Measurements from ENCODE around the gene NAA80.

NAA80 gene

DNA sequence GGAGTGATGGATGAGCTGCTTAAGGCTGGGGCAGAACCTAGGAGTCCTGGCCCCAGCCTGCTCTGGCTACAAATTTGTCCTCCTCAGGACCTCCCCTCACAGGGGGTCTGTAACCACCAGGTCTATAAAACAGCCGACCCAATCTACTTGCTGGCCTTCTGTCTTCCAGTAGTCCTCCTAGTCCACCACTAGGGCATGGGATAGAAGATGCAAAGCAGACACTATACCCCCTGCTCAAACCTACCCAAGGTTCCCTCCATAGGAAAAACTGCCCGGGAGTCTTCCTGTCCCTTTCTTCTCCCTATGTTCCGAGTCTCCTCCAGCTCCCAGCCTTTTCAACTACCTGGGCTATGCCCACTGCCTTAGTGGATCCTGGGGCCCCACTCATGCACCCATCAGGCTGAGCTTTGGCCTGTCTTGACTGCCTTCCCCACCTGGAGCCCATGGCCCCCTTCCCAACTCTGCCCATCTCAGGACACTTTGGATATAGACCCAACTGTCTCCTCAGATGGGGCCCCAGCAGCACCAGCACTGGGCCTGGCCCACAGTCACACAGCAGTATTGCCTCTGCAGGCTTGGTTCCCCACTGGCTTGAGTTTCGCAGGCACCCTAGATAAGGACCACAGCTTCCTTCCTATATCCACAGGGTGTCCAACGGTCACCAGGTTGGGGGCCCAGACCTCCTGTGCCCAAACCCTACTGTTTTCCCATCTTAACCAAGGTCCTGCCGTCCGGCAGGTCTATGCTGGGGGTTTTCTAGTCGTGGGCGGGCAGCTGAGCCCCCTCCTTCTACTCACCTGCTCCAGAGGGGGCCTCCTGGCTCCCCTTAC is 1.1 kb downstream of the NAA80 start:
- ChIA-PET CTCF (interaction anchor here (0.6 kb wide), 2 partner anchors 35 to 133 kb away, joined by 4 to 6 read pairs; no protein-coding TSS in a partner anchor), POLR2A (ENCODE audit: low non-redundant PET) (interaction anchor here (0.6 kb wide), 1 partner anchor 8 kb away, joined by 7 read pairs; no protein-coding TSS in a partner anchor)
- no peak for DNase-seq (ENCODE audit: low spot score)
- peak overlapping the region; percentile 93 for H3K27ac ChIP-seq
- TF ChIP-seq, protein P1, sequence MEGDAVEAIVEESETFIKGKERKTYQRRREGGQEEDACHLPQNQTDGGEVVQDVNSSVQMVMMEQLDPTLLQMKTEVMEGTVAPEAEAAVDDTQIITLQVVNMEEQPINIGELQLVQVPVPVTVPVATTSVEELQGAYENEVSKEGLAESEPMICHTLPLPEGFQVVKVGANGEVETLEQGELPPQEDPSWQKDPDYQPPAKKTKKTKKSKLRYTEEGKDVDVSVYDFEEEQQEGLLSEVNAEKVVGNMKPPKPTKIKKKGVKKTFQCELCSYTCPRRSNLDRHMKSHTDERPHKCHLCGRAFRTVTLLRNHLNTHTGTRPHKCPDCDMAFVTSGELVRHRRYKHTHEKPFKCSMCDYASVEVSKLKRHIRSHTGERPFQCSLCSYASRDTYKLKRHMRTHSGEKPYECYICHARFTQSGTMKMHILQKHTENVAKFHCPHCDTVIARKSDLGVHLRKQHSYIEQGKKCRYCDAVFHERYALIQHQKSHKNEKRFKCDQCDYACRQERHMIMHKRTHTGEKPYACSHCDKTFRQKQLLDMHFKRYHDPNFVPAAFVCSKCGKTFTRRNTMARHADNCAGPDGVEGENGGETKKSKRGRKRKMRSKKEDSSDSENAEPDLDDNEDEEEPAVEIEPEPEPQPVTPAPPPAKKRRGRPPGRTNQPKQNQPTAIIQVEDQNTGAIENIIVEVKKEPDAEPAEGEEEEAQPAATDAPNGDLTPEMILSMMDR (conservative IDR thresholded peaks at IDR 0.05; ENCODE audit: low read depth): no peak

DNA sequence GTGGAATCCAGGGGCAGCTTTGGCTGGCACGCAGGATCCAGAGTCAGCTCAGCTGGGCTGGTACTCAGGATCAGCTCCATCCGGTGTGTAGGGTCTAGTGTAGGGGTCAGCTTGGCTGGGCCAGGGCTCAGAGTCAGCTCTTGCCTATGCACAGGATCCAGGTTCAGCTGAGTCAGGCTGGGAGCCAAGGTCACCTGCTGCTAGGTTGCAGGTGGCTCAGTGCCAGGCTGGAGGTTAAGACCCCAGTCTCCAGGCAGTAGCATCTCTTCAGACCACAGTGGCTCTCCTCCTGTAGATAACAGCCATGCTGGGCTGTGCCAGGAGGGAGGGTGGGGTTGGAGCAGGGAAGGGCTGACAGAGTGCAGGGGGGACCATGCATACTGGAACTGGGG is 1.8 kb downstream of the NAA80 start:
- ChIA-PET POLR2A (ENCODE audit: low non-redundant PET) (no interaction called here), CTCF (no interaction called here)
- DNase-seq (ENCODE audit: low spot score): no peak
- TF ChIP-seq, protein P1 (conservative IDR thresholded peaks at IDR 0.05; ENCODE audit: low read depth): no peak
- peak overlapping the region; percentile 93 for H3K27ac ChIP-seq

DNA sequence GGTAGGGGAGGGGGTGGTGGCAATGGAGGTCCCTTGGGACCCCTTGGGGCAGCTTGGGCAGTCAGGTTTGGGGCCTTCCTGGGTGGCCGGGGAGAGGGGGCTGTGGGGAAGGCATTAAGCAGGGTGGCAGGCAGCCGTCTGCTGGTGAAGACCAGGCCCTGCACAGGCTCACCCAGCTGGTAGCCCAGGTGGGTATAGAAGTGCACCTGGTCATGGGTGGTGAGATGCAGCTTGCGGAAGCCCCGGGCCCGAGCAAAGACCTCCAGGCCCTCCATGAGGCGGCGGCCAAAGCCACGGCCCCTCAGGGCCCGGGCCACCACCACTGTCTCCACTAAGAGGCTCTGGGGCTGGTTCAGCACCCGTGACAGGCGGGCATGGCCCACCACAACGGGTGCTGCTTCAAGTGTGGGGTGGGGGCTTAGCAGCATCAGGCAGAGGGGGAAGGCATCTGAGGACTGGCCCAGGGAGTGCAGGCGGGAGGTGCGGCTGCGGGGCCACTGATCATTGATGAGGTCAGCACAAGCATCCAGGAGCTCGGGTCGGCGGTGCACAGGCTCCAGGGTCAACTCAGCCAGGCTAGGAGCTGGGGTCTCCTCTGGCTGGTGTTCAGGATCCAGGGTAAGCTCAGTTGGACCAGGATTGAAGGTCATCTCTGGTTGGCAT is 2.4 kb downstream of the NAA80 start:
- no peak for DNase-seq (ENCODE audit: low spot score)
- CTCF ChIA-PET: no interaction called here
- POLR2A ChIA-PET (ENCODE audit: low non-redundant PET): no interaction called here
- peak overlapping the region; percentile 93 for H3K27ac ChIP-seq
- TF ChIP-seq, protein P1 (conservative IDR thresholded peaks at IDR 0.05; ENCODE audit: low read depth): no peak

DNA sequence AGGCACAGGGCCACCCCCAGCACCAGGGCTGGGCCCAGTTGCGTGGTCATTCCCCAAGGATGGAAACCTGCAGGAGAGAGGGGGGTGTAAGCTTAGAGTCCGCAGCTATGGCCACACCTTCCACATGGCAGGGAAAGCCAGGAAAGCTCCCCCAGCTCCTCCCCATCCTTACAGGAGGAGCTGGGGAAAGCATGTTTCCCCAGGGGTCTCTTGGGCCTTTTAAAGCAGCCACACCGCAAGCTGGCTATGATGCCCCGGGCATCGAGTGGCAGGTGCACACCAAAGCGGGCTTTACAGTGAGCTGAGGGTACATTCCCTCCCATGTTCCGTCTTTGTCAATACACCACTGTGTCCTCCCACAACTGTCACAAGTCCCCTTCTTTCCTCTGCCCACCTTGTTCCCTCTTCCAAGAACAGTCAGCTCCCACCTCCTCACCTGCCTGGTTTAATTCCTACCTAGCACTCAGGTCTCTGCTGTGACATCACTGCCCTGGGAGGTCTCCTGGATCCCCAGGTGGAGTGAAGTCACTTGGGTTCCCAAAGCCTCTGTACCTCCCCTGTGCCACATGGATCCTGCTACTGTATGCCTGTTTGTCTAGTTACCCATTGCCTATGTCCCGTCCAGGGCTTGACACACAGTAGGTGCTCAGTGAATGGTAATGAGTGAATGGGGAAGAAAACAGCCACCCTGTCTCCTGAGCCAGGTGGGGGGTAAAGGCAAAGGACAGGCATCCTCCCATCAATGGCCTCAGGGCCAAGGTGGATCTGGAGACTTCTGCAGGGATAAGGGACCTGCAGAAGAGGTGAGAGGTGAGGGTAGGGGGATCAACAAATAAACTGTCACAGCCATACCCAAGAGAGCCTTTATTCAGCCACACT is 3.4 kb downstream of the NAA80 start:
- H3K27ac ChIP-seq: peak overlapping the region; percentile 93
- TF ChIP-seq, protein P1 (conservative IDR thresholded peaks at IDR 0.05; ENCODE audit: low read depth): no peak
- ChIA-PET POLR2A (ENCODE audit: low non-redundant PET) (no interaction called here), CTCF (interaction anchor here (1.5 kb wide), 1 partner anchor 28 kb away, joined by 3 read pairs; no protein-coding TSS in a partner anchor)
- no peak for DNase-seq (ENCODE audit: low spot score)

DNA sequence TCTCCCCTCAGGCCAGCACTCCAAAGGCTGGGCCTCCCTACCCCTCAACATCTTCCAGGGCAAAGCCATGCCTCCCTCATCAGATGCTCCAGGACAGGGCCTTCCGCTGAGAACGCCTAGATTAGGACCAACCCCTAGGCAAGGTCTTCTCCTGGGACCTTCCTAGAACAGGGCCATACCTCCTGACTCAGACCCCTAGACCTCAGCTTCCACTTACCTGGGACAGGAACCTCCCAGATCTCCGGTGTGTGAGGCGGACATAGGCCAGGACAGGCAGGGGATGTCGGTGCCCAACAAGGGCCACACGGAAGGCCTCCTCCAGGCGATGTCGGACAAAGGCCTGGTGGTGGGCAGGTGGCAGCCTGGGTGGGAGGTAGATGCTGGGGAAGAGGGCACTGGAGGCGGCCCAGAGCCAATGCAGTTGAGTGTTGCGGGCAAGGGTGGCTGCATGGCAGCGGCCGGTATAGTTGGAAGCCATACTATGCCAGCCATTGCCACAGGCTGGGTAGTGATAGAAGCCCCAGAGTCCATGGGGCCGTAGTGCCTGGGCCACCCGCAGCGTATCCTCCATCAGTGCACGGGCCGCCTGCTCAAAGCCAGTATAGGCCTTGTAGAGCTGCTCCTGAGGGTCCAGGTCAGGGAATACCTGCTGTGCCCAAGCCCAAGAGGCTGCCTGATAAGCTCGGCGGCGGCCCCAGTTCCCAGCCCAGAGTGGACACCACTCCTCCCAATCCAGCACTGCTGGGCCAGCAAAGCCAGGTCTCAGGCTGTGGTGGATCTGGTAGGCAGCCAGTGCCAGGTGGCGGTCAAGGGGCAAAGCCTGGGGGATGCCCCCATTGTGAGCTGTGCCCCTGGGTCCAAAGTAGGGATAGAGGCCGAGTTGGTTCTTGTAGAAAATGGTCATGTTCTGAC is 4.5 kb downstream of the NAA80 start:
- CTCF ChIA-PET: interaction anchor here (1.5 kb wide), 1 partner anchor 29 kb away, joined by 3 read pairs; no protein-coding TSS in a partner anchor
- DNase-seq (ENCODE audit: low spot score): no peak
- POLR2A ChIA-PET (ENCODE audit: low non-redundant PET): interaction anchor here (0.5 kb wide), 1 partner anchor 34 kb away, joined by 3 read pairs; no protein-coding TSS in a partner anchor
- TF ChIP-seq, protein P1 (conservative IDR thresholded peaks at IDR 0.05; ENCODE audit: low read depth): no peak
- peak overlapping the region; percentile 93 for H3K27ac ChIP-seq

Measured in RWPE1 (cell line).